H1 (cell line): ENCODE measurements around the gene TSPAN32. TPM values are rescaled to one million over a fixed set of nuclear protein-coding genes. Genes with fewer than 3 reads are reported as not detected.

Source experiments
- CTCF ChIA-PET: fragments of 300-600 bp; sonication (Branson Sonifier 250); formaldehyde crosslinking; loops from one replicate; lab custom pipeline; 2021; ENCODE audit not compliant: partially characterized antibody; lab: Charles Lee
- POLR2A ChIA-PET: fragments of 300-600 bp; sonication (Branson Sonifier 250); formaldehyde crosslinking; loops from one replicate; lab custom pipeline; 2021; ENCODE audit warnings: inconsistent platforms; ENCODE audit not compliant: partially characterized antibody; lab: Charles Lee
- DNase-seq, 2 experiments: peaks; one replicate each; pipeline versions ENCODE4 v3.0.0 to v3.0.0-alpha.2; 2010 to 2022; ENCODE audit warnings: low spot score in 2 of 2, low read depth in 1 of 2, mixed read lengths in 1 of 2
- FAIRE-seq: peaks from 2 replicates; lab custom pipeline; 2011; peaks lifted over from hg19 to GRCh38; lab: Jason Lieb, UNC
- H2AFZ ChIP-seq: 2 replicates; pipeline ENCODE4 v1.8.1; 2012; ENCODE audit warnings: low read length, inconsistent platforms
- H2AK5ac ChIP-seq: 2 replicates; pipeline ENCODE4 v1.6.1; 2013; ENCODE audit warnings: low read depth, low read length
- H2BK120ac ChIP-seq: replicated peaks from 2 replicates; pipeline ENCODE3; 2013; ENCODE audit warnings: low read depth, low read length, inconsistent platforms
- H2BK12ac ChIP-seq: 2 replicates; pipeline ENCODE4 v1.6.1; 2013; ENCODE audit warnings: low read depth, low read length
- H2BK15ac ChIP-seq: 2 replicates; pipeline ENCODE4 v1.6.1; 2013; ENCODE audit warnings: low read length
- H2BK20ac ChIP-seq: 2 replicates; pipeline ENCODE4 v1.6.1; 2013; ENCODE audit warnings: low read length
- H2BK5ac ChIP-seq: 2 replicates; pipeline ENCODE4 v1.6.1; 2013; ENCODE audit warnings: low read depth, low read length
- H3K14ac ChIP-seq: 2 replicates; pipeline ENCODE4 v1.6.1; 2013; ENCODE audit warnings: inconsistent platforms; ENCODE audit not compliant: insufficient read length
- H3K18ac ChIP-seq: 2 replicates; pipeline ENCODE4 v1.6.1; 2013; ENCODE audit warnings: low read length; ENCODE audit errors: extremely low read depth
- H3K23ac ChIP-seq: 2 replicates; pipeline ENCODE4 v1.6.1; 2013; ENCODE audit warnings: inconsistent platforms; ENCODE audit not compliant: insufficient read length
- H3K23me2 ChIP-seq: 2 replicates; pipeline ENCODE4 v1.6.1; 2013; ENCODE audit warnings: low read depth, low read length
- H3K27ac ChIP-seq: 2 replicates; pipeline ENCODE4 v1.6.1; 2011; ENCODE audit warnings: low read depth, low read length, inconsistent platforms
- H3K27me3 ChIP-seq, 4 experiments: replicated peaks in 1 of 4; 1 replicate in 1 of 4; 2 replicates in 3 of 4; pipeline versions ENCODE4 v1.6.1 to v1.8.1; 2011 to 2013; ENCODE audit warnings: low read length in 3 of 4, mild to moderate bottlenecking in 3 of 4, inconsistent platforms in 2 of 4, mixed read lengths in 2 of 4, moderate library complexity in 1 of 4; ENCODE audit not compliant: control insufficient read depth in 3 of 4, insufficient read depth in 3 of 4; ENCODE audit errors: extremely low read depth in 1 of 4
- H3K36me3 ChIP-seq, 4 experiments: 2 replicates each; pipeline versions ENCODE4 v1.6.1 to v1.8.1; 2011 to 2013; ENCODE audit warnings: mild to moderate bottlenecking in 4 of 4, low read length in 3 of 4, moderate library complexity in 2 of 4, control low read depth in 1 of 4, inconsistent platforms in 1 of 4; ENCODE audit not compliant: insufficient read depth in 4 of 4, control insufficient read depth in 2 of 4
- H3K4ac ChIP-seq: replicated peaks from 2 replicates; pipeline ENCODE3; 2013; ENCODE audit warnings: low read length, low read depth, mixed read lengths, inconsistent platforms; ENCODE audit not compliant: insufficient read length
- H3K4me1 ChIP-seq, 4 experiments: replicated peaks in 1 of 4; 1 replicate in 1 of 4; 2 replicates in 3 of 4; pipeline versions ENCODE4 v1.6.1 to v1.8.1; 2011 to 2013; ENCODE audit warnings: low read length in 3 of 4, inconsistent platforms in 2 of 4, mixed read lengths in 1 of 4; ENCODE audit not compliant: insufficient read depth in 4 of 4, control insufficient read depth in 3 of 4
- H3K4me2 ChIP-seq, 2 experiments: 2 replicates each; pipeline versions ENCODE4 v1.6.1 to v1.8.1; 2011 to 2013; ENCODE audit warnings: low read depth in 2 of 2, low read length in 2 of 2, control low read depth in 1 of 2, inconsistent platforms in 1 of 2, mild to moderate bottlenecking in 1 of 2; ENCODE audit not compliant: insufficient read depth in 1 of 2
- H3K4me3 ChIP-seq, 4 experiments: fragments of 200-600, 300-600 bp in 1 of 4; sonication (generic), shearing (Covaris generic), sonication (Bioruptor Twin) in 1 of 4; 2 replicates each; pipeline versions ENCODE4 v1.5.1 to v1.8.1; 2011 to 2016; ENCODE audit warnings: low read length in 4 of 4, low read depth in 3 of 4, control low read depth in 2 of 4, inconsistent platforms in 2 of 4, mild to moderate bottlenecking in 2 of 4, mixed read lengths in 1 of 4, moderate library complexity in 1 of 4; ENCODE audit not compliant: insufficient read depth in 2 of 4; ENCODE audit errors: extremely low read depth in 1 of 4
- H3K56ac ChIP-seq: replicated peaks from 2 replicates; pipeline ENCODE3; 2013; ENCODE audit warnings: low read depth, mild to moderate bottlenecking, mixed read lengths, low read length, inconsistent platforms; ENCODE audit not compliant: insufficient read length
- H3K79me1 ChIP-seq: 2 replicates; pipeline ENCODE4 v1.6.1; 2013; ENCODE audit warnings: low read depth, low read length, control low read depth
- H3K79me2 ChIP-seq, 2 experiments: 2 replicates each; pipeline versions ENCODE4 v1.6.1 to v1.8.1; 2012 to 2013; ENCODE audit warnings: low read length in 2 of 2, mild to moderate bottlenecking in 2 of 2, inconsistent platforms in 1 of 2; ENCODE audit not compliant: insufficient read depth in 2 of 2, control insufficient read depth in 1 of 2
- H3K9ac ChIP-seq, 4 experiments: replicated peaks in 1 of 4; 1 replicate in 1 of 4; 2 replicates in 3 of 4; pipeline versions ENCODE4 v1.6.1 to v1.8.1; 2011 to 2013; ENCODE audit warnings: low read depth in 3 of 4, low read length in 3 of 4, control low read depth in 2 of 4, mild to moderate bottlenecking in 2 of 4, moderate library complexity in 2 of 4, inconsistent platforms in 1 of 4; ENCODE audit errors: extremely low read depth in 1 of 4
- H3K9me3 ChIP-seq, 2 experiments: 2 replicates each; pipeline versions ENCODE4 v1.6.1 to v1.8.1; 2012 to 2013; ENCODE audit warnings: mild to moderate bottlenecking in 2 of 2, moderate library complexity in 2 of 2, control low read depth in 1 of 2, inconsistent platforms in 1 of 2, low read depth in 1 of 2, low read length in 1 of 2, mixed read lengths in 1 of 2; ENCODE audit not compliant: insufficient read depth in 2 of 2
- H4K20me1 ChIP-seq, 2 experiments: replicated peaks in 1 of 2; 2 replicates each; pipeline versions ENCODE3 to v1.8.1; 2011 to 2013; ENCODE audit warnings: inconsistent platforms in 2 of 2, low read length in 2 of 2, mild to moderate bottlenecking in 1 of 2; ENCODE audit not compliant: insufficient read depth in 2 of 2, control insufficient read depth in 1 of 2
- H4K5ac ChIP-seq: 2 replicates; pipeline ENCODE4 v1.6.1; 2013; ENCODE audit warnings: low read length, low read depth, mixed read lengths, inconsistent platforms; ENCODE audit not compliant: insufficient read length
- H4K8ac ChIP-seq: 2 replicates; pipeline ENCODE4 v1.8.0; 2013; ENCODE audit warnings: mild to moderate bottlenecking, moderate library complexity, low read length, inconsistent platforms; ENCODE audit not compliant: insufficient read depth; ENCODE audit errors: extremely low read depth
- H4K91ac ChIP-seq: replicated peaks from 2 replicates; pipeline ENCODE3; 2013; ENCODE audit warnings: low read length, mixed read lengths, inconsistent platforms; ENCODE audit not compliant: insufficient read length
- KDM5A ChIP-seq: fragments of 200-600 bp; IDR thresholded peaks from 2 replicates; pipeline ENCODE4 v1.7.1; 2012; ENCODE audit warnings: mild to moderate bottlenecking, low read length, inconsistent platforms, mixed read lengths
- MAX ChIP-seq: IDR thresholded peaks from 2 replicates; pipeline ENCODE4 v1.6.1; 2012; ENCODE audit warnings: inconsistent platforms
- WGBS, 2 experiments: shearing (Covaris generic) in 1 of 2; methylation state at CpG; one replicate each; pipeline versions ENCODE4 v1.1.6 to v1.1.7; 2013 to 2015; ENCODE audit warnings: low lambda C conversion rate in 2 of 2, mixed read lengths in 2 of 2, inconsistent platforms in 1 of 2, low coverage in 1 of 2, missing lambda C conversion rate in 1 of 2; ENCODE audit not compliant: insufficient replicate concordance in 2 of 2, insufficient coverage in 1 of 2, insufficient read length in 1 of 2; ENCODE audit errors: extremely low coverage in 1 of 2, missing lambda C conversion rate in 1 of 2; 5-methylcytosine and 5-hydroxymethylcytosine counted together
- polyA plus RNA-seq, 7 experiments: library from polyadenylated mRNA; depleted of rRNA in 3 of 7; stranded (reverse) in 5 of 7; unstranded in 2 of 7; fragments of >200 nt in 5 of 7; fragments of 200-250 nt in 2 of 7; gene quantifications; 1 replicate in 5 of 7; 2 replicates in 1 of 7; 4 replicates in 1 of 7; pipeline versions ENCODE4 v1.2.1 to v1.2.3, GENCODE V29; 2011 to 2013; ENCODE audit warnings: missing spikeins in 2 of 7, mixed read lengths in 2 of 7
- total RNA-seq: library from RNA; stranded (reverse); fragmentation: NEBNext Ultra II Directional; extraction: Animal tissue kit (Norgen Biotek cat#: 25700); gene quantifications from 2 replicates; pipeline ENCODE4 v1.2.1, GENCODE V29; 2021

The TSPAN32 gene
- total and polyA plus RNA-seq, 2 of the 8 experiments (the other 6 are each of a cell fraction or from before 2014, with no cell fraction given): not detected

- Histone ChIP-seq H2BK20ac (0 out of 2 replicates have a peak overlapping the region, but pooled peaks have one; percentile 66), H2BK15ac (no peak overlapping the region), H2AFZ (no peak overlapping the region), H3K4me1 (peaks cover 0 to 8% (median 1%) of the 10 kb centered on the region in 4 experiments; a peak in 3 of 7 replicates), H4K91ac (peak overlapping the region; percentile 61), H3K56ac (no peak overlapping the region), H3K18ac (no peak overlapping the region), H3K9me3 (no peaks in the 10 kb centered on the region), H3K36me3 (no peaks in the 10 kb centered on the region), H3K23me2 (no peaks in the 10 kb centered on the region), H3K14ac (no peak overlapping the region), H2BK12ac (peak overlapping the region; percentile 90), H2BK120ac (no peak overlapping the region), H3K4me2 (no peak overlapping the region), H3K27me3 (peaks cover 0 to 25% (median 21%) of the 10 kb centered on the region in 4 experiments; a peak in 6 of 7 replicates), H4K20me1 (no peaks in the 10 kb centered on the region), H3K79me1 (no peaks in the 10 kb centered on the region), H4K8ac (no peak overlapping the region), H3K79me2 (no peaks in the 10 kb centered on the region), H2BK5ac (peak overlapping the region; percentile 55; the same call in 1 of the 2 replicates), H4K5ac (no peak overlapping the region), H2AK5ac (0 out of 2 replicates have a peak overlapping the region, but pooled peaks have one; percentile 65), H3K23ac (no peak overlapping the region), H3K9ac (no peak overlapping the region), H3K27ac (no peak overlapping the region), H3K4ac (no peak overlapping the region), H3K4me3 (no peak overlapping the region)
- DNase-seq (peak in 1 of 2 experiments; percentile 43), FAIRE-seq (no peak)
- CTCF ChIA-PET: interaction anchor here (0.9 to 6.6 kb wide), 6 partner anchors 22 to 233 kb away, joined by 3 to 26 read pairs (median 5); no protein-coding TSS in a partner anchor
- 89% methylated on average over 6 of the region's 6 CpGs; no CpG with 5 or more reads in 1 of the 2 experiments for WGBS, 2 experiments
- POLR2A ChIA-PET: interaction anchor here (0.9 kb wide), 1 partner anchor 101 kb away, joined by 3 read pairs; no protein-coding TSS in a partner anchor
- TF ChIP-seq MAX (0 out of 2 replicates have a peak, but pooled peaks have one; percentile 20), KDM5A (no peak)
Measured at GRCh38 chr11:2277008-2277346, 24.8 kb upstream of the TSPAN32 start.
